ENCODE data around the gene HBE1. TPM values are rescaled to one million over a fixed set of nuclear protein-coding genes. Genes with fewer than 3 reads are reported as not detected.

Gene HBE1
- total RNA-seq, 1 experiment from 2014 or later: not detected

DNA sequence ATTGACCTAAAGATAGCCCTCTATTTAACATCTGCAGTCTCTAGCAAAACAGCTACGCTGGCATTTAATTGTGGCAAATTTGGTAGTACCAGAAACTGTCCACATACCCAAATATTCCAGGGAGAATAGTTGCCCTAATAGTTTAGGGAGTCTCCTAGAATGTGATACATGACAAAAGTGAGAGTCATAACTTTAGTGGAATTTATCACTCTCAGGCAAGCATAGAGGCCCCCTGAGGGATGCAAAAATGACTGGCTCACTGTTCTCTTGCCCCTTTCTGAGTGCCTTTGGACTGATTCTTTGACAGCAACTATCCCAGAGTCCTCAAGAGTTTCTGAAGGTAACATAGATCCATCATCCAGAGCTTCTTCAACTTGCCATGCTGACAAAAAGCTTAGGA lies 34.3 kb upstream of the HBE1 start:
- H4K8ac ChIP-seq (replicated peaks; ENCODE audit: insufficient read length, low read depth, low read length): no peak overlapping the region
- H3K9me3 ChIP-seq (ENCODE audit: control insufficient read depth, low read depth, low read length): no peaks in the 10 kb centered on the region
- H2AFZ ChIP-seq (ENCODE audit: low read length): no peak overlapping the region
- H3K4ac ChIP-seq (ENCODE audit: low read depth, low read length): no peak overlapping the region
- no peaks in the 10 kb centered on the region for H3K4me1 Mint-ChIP-seq
- H3K14ac ChIP-seq (ENCODE audit: insufficient read depth, low read length): no peak overlapping the region
- WGBS (ENCODE audit: extremely low coverage, insufficient read length, low lambda C conversion rate): no CpG with 5 or more reads among the region's 1 CpG
- H2AK5ac ChIP-seq (ENCODE audit: insufficient read length, low read length): no peak overlapping the region
- DNase-seq: no peak
- no peak overlapping the region for H2BK120ac ChIP-seq (ENCODE audit: low read depth, low read length, poor library complexity, severe bottlenecking)
- no peaks in the 10 kb centered on the region for H3K9me3 Mint-ChIP-seq
- H3K79me2 ChIP-seq (ENCODE audit: insufficient read depth, low read length): no peaks in the 10 kb centered on the region
- H3K36me3 Mint-ChIP-seq (ENCODE audit: insufficient read depth in 1 of 3, low read depth in 3 of 3): no peaks in the 10 kb centered on the region
- H3K79me1 ChIP-seq (ENCODE audit: insufficient read depth, low read depth, low read length, poor library complexity, severe bottlenecking): no peaks in the 10 kb centered on the region
- H2BK12ac ChIP-seq (ENCODE audit: insufficient read length, low read depth, low read length): no peak overlapping the region
- H3K27me3 Mint-ChIP-seq (ENCODE audit: low read depth): no peaks in the 10 kb centered on the region
- H2BK5ac ChIP-seq (ENCODE audit: insufficient read length, low read length): no peak overlapping the region
- TF ChIP-seq, protein P1, sequence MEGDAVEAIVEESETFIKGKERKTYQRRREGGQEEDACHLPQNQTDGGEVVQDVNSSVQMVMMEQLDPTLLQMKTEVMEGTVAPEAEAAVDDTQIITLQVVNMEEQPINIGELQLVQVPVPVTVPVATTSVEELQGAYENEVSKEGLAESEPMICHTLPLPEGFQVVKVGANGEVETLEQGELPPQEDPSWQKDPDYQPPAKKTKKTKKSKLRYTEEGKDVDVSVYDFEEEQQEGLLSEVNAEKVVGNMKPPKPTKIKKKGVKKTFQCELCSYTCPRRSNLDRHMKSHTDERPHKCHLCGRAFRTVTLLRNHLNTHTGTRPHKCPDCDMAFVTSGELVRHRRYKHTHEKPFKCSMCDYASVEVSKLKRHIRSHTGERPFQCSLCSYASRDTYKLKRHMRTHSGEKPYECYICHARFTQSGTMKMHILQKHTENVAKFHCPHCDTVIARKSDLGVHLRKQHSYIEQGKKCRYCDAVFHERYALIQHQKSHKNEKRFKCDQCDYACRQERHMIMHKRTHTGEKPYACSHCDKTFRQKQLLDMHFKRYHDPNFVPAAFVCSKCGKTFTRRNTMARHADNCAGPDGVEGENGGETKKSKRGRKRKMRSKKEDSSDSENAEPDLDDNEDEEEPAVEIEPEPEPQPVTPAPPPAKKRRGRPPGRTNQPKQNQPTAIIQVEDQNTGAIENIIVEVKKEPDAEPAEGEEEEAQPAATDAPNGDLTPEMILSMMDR (conservative IDR thresholded peaks at IDR 0.05): no peak
- no peaks in the 10 kb centered on the region for H3K4me1 ChIP-seq (ENCODE audit: insufficient read depth, low read length)
- H4K5ac ChIP-seq (ENCODE audit: insufficient read length, low read depth, low read length): no peak overlapping the region
- no peak overlapping the region for H3K23ac ChIP-seq (ENCODE audit: insufficient read length, low read depth, low read length)
- no peak overlapping the region for H3K56ac ChIP-seq (ENCODE audit: insufficient read length, low read depth, low read length)
- no peak overlapping the region for H3K27ac Mint-ChIP-seq
- no peak overlapping the region for H3K4me2 ChIP-seq (ENCODE audit: insufficient read depth, insufficient read length, low read length)
- no peak overlapping the region for H3T11ph ChIP-seq (ENCODE audit: low read length)
- no peaks in the 10 kb centered on the region for H3K23me2 ChIP-seq (ENCODE audit: insufficient read length, low read depth, low read length, poor library complexity, severe bottlenecking)
- no peak overlapping the region for H3K18ac ChIP-seq (ENCODE audit: insufficient read length, low read depth, low read length)
- no peaks in the 10 kb centered on the region for H4K20me1 ChIP-seq (ENCODE audit: control insufficient read depth, insufficient read depth, insufficient read length)
- H3K27me3 ChIP-seq (ENCODE audit: insufficient read depth, low read length): no peaks in the 10 kb centered on the region
- no peak overlapping the region for H3K4me3 Mint-ChIP-seq
- no peak overlapping the region for H3K9ac ChIP-seq (ENCODE audit: extremely low read depth, insufficient read length, low read length)
- no peak overlapping the region for H4K91ac ChIP-seq (ENCODE audit: insufficient read length, low read depth, low read length)
- H2BK20ac ChIP-seq (ENCODE audit: low read depth, low read length, poor library complexity, severe bottlenecking): no peak overlapping the region
- no peak overlapping the region for H3K27ac ChIP-seq (ENCODE audit: insufficient read length, low read depth, low read length)
- no peak overlapping the region for H2BK15ac ChIP-seq (ENCODE audit: low read depth, low read length)

Data from H9 (cell line).